GM18520 (cell line): ENCODE data around the gene MRPL28.
"Not testable (repeated sequence)": the region's sequence is repeated elsewhere in the genome, so short reads cannot be mapped to it uniquely, and the experiment has no call there.

ENCODE experiments used
- ATAC-seq: cut with Tn5 transposase; IDR thresholded peaks from one replicate; pipeline ENCODE4 v1.9.1; 2021; ENCODE audit not compliant: unreplicated experiment

Gene MRPL28

GRCh38 chr16:370443-370842, at the start of gene MRPL28:
Gene MRPL28, minus strand, starts transcription at chr16:370538. Its CDS starts 320 bp downstream, at chr16:370218.
- ATAC-seq, result peak; percentile 63

- ATAC-seq, result not testable (repeated sequence)
Measured at GRCh38 chr16:415170-415498, 44.8 kb upstream of the MRPL28 start.

GRCh38 chr16:414395-415169, 44.2 kb upstream of the MRPL28 start:
- ATAC-seq, result no peak

GRCh38 chr16:411576-412265, 41.4 kb upstream of the MRPL28 start:
- no peak for ATAC-seq

GRCh38 chr16:410516-411178, 40.3 kb upstream of the MRPL28 start:
- no peak for ATAC-seq

GRCh38 chr16:407253-407652, 36.9 kb upstream of the MRPL28 start:
- no peak for ATAC-seq

GRCh38 chr16:405548-406506, 35.5 kb upstream of the MRPL28 start:
- ATAC-seq, result no peak

- no peak for ATAC-seq
Measured at GRCh38 chr16:404971-405486, 34.7 kb upstream of the MRPL28 start.

- peak; percentile 49 for ATAC-seq
Measured at GRCh38 chr16:401468-402348, 31.4 kb upstream of the MRPL28 start, which contains the start of gene DECR2. Gene DECR2, plus strand, starts transcription at chr16:401885. Its CDS starts 79 bp downstream, at chr16:401964.

GRCh38 chr16:400061-400591, 29.8 kb upstream of the MRPL28 start:
- no peak for ATAC-seq

- ATAC-seq, result no peak
Measured at GRCh38 chr16:399340-400019, 29.1 kb upstream of the MRPL28 start.

- no peak for ATAC-seq
Measured at GRCh38 chr16:398561-399339, 28.4 kb upstream of the MRPL28 start.

- ATAC-seq, result no peak
Measured at GRCh38 chr16:397736-398332, 27.5 kb upstream of the MRPL28 start.

- ATAC-seq, result no peak
Measured at GRCh38 chr16:397135-397661, 26.9 kb upstream of the MRPL28 start, which contains the start of gene NME4. Gene NME4, plus strand, starts transcription at chr16:397199. Its CDS starts 24 bp downstream, at chr16:397223.

- ATAC-seq, result no peak
Measured at GRCh38 chr16:396605-397004, 26.3 kb upstream of the MRPL28 start.

- ATAC-seq, result no peak
Measured at GRCh38 chr16:396199-396598, 25.9 kb upstream of the MRPL28 start.

GRCh38 chr16:392450-393030, 22.2 kb upstream of the MRPL28 start:
- no peak for ATAC-seq
